Measurements from ENCODE around the gene UBE2I.
"Not testable (repeated sequence)": the region's sequence is repeated elsewhere in the genome, so short reads cannot be mapped to it uniquely, and the experiment has no call there.

Gene UBE2I

DNA sequence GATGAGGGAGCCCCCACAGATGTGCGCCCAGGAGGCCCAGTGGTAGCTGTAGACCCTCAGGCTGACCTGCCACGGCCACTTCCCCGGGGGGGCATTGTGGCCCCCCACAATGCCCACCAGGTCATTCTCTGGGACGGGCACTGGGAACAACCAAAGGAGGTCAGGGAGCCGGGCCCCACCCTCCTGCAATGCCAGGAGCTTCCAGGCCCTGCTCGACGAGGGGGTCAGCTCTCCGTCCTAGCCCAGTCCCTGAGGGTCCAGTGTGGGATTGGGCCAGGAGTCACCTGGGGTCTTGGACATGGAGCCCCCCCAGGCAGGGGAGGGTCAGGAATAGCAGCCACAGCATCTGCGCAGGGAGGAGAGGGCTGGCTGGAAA lies 46.6 kb upstream of the UBE2I start:
- H3K4me1 ChIP-seq = no peaks in the 10 kb centered on the region
- TF ChIP-seq, protein P1, sequence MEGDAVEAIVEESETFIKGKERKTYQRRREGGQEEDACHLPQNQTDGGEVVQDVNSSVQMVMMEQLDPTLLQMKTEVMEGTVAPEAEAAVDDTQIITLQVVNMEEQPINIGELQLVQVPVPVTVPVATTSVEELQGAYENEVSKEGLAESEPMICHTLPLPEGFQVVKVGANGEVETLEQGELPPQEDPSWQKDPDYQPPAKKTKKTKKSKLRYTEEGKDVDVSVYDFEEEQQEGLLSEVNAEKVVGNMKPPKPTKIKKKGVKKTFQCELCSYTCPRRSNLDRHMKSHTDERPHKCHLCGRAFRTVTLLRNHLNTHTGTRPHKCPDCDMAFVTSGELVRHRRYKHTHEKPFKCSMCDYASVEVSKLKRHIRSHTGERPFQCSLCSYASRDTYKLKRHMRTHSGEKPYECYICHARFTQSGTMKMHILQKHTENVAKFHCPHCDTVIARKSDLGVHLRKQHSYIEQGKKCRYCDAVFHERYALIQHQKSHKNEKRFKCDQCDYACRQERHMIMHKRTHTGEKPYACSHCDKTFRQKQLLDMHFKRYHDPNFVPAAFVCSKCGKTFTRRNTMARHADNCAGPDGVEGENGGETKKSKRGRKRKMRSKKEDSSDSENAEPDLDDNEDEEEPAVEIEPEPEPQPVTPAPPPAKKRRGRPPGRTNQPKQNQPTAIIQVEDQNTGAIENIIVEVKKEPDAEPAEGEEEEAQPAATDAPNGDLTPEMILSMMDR (IDR thresholded peaks at IDR 0.05; ENCODE audit: low read depth, low read length) = no peak
- peaks cover 84% of the 10 kb centered on the region for H3K27me3 ChIP-seq
- DNase-seq = no peak
- H3K9me3 ChIP-seq = peaks cover 4% of the 10 kb centered on the region; the same call in 1 of the 2 replicates
- no peak overlapping the region for H3K4me3 ChIP-seq (ENCODE audit: low read depth, low read length)
- H3K36me3 ChIP-seq = no peaks in the 10 kb centered on the region

DNA sequence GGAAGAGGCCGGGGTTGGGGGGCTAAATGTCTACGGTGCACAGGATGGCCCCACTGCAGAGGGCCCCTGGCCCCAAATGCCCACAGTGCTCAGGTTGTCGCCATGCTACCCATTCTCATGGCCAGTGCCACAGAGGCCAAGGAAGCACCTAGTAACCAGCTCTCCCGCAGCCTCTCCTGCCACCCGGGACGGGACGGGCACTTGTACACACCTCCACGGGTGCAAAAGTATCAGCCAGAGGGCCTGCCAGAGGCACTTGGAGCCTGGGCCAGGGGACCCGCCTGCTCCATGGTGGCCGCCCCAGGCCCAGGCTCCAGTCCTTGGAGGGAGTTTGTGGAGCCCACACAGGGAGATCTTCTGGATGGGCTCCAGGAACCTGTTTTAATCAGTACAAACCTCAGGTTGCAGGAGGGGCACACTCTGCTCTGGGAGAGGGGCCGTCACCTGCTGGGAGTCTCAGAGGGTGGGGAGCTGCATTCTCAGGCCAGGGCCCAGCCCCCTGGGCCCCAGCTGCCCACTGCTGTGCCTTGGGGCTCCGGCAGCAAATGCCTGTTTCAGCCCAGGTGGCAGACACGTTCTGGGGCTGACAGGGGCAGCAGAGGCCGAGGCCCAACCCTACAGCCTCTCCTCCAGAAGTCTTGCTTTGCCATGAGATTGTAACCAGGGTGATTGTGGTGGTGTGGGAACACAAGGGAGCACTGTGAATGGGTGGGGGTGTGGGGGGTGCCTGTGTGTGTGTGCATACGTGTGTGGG lies 45.7 kb upstream of the UBE2I start:
- Histone ChIP-seq H3K27me3 (peaks cover 82% of the 10 kb centered on the region), H3K4me3 (ENCODE audit: low read depth, low read length) (no peak overlapping the region), H3K36me3 (no peaks in the 10 kb centered on the region), H3K9me3 (peaks cover 4% of the 10 kb centered on the region; the same call in 1 of the 2 replicates), H3K4me1 (no peaks in the 10 kb centered on the region)
- TF ChIP-seq, protein P1 (IDR thresholded peaks at IDR 0.05; ENCODE audit: low read depth, low read length) = no peak
- no peak for DNase-seq

GRCh38 chr16:1264345-1265089 lies 44.9 kb upstream of the UBE2I start:
- H3K9me3 ChIP-seq = peaks cover 4% of the 10 kb centered on the region; the same call in 1 of the 2 replicates
- no peak overlapping the region for H3K4me3 ChIP-seq (ENCODE audit: low read depth, low read length)
- TF ChIP-seq, protein P1 (IDR thresholded peaks at IDR 0.05; ENCODE audit: low read depth, low read length) = no peak
- peaks cover 79% of the 10 kb centered on the region for H3K27me3 ChIP-seq
- DNase-seq = no peak
- no peaks in the 10 kb centered on the region for H3K4me1 ChIP-seq
- no peaks in the 10 kb centered on the region for H3K36me3 ChIP-seq

DNA sequence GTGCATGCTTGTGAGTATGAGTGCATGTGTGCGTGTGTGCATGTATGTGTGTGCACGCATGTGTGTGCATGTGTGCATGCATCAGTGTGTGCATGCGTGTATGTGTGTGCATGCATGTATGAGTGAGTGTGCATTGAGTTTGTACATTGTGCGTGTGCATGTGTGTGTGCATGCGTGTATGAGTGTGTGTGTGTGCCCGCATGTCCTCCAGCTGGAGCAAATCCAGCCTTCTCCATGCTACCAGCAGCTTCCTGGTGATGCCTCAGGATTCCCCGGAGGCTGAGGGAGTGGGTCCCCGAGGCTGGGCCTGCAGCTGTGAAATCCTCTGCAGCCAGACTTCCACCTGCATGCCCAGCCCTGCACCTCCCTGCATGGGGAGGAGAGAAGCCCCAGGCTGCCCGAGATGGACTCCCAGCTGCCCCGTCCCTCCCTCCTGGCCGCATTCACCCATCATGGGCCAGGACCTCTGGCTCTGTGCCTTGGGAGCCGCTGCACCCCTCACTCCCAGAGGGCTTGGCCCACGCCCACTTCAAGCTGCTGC lies 44.3 kb upstream of the UBE2I start:
- H3K9me3 ChIP-seq = peaks cover 4% of the 10 kb centered on the region; the same call in 1 of the 2 replicates
- peaks cover 79% of the 10 kb centered on the region for H3K27me3 ChIP-seq
- no peak overlapping the region for H3K4me3 ChIP-seq (ENCODE audit: low read depth, low read length)
- no peaks in the 10 kb centered on the region for H3K36me3 ChIP-seq
- TF ChIP-seq, protein P1 (IDR thresholded peaks at IDR 0.05; ENCODE audit: low read depth, low read length) = no peak
- DNase-seq = no peak
- no peaks in the 10 kb centered on the region for H3K4me1 ChIP-seq

- TF ChIP-seq, protein P1 (IDR thresholded peaks at IDR 0.05; ENCODE audit: low read depth, low read length) = no peak
- peak; percentile 7 for DNase-seq
- H3K9me3 ChIP-seq = peaks cover 4% of the 10 kb centered on the region; the same call in 1 of the 2 replicates
- no peak overlapping the region for H3K4me3 ChIP-seq (ENCODE audit: low read depth, low read length)
- peaks cover 79% of the 10 kb centered on the region for H3K27me3 ChIP-seq
- peaks cover 6% of the 10 kb centered on the region for H3K4me1 ChIP-seq
- no peaks in the 10 kb centered on the region for H3K36me3 ChIP-seq
Observed at GRCh38 chr16:1265826-1266225, 43.6 kb upstream of the UBE2I start.

GRCh38 chr16:1269418-1269817 lies 40.0 kb upstream of the UBE2I start:
- not testable (repeated sequence) for H3K4me3 ChIP-seq (ENCODE audit: low read depth, low read length); H3K9me3 ChIP-seq; H3K36me3 ChIP-seq; DNase-seq
- peaks cover 68% of the 10 kb centered on the region for H3K27me3 ChIP-seq
- peaks cover 21% of the 10 kb centered on the region for H3K4me1 ChIP-seq

Measured in BE2C (cell line).